GM12892 (cell line): Measurements from ENCODE around the gene SPATA22.
"Not testable (repeated sequence)": the region's sequence is repeated elsewhere in the genome, so short reads cannot be mapped to it uniquely, and the experiment has no call there.

Source experiments
- DNase-seq: peaks from one replicate; pipeline ENCODE4 v3.0.0; 2011; ENCODE audit not compliant: insufficient read length
- FAIRE-seq: peaks from 2 replicates; lab custom pipeline; 2011; peaks lifted over from hg19 to GRCh38; lab: Jason Lieb, UNC
- POLR2A ChIP-seq: IDR thresholded peaks from 2 replicates; pipeline ENCODE4 v1.6.1; 2011; ENCODE audit warnings: low read depth, low read length, control low read depth
- POLR2AphosphoS5 ChIP-seq: IDR thresholded peaks from 2 replicates; pipeline ENCODE4 v1.6.1; 2011; ENCODE audit warnings: low read depth, low read length, control low read depth
- TAF1 ChIP-seq: IDR thresholded peaks from 2 replicates; pipeline ENCODE4 v1.6.1; 2011; ENCODE audit warnings: low read depth, mild to moderate bottlenecking, control low read depth, low read length, borderline replicate concordance

SPATA22 gene

DNA sequence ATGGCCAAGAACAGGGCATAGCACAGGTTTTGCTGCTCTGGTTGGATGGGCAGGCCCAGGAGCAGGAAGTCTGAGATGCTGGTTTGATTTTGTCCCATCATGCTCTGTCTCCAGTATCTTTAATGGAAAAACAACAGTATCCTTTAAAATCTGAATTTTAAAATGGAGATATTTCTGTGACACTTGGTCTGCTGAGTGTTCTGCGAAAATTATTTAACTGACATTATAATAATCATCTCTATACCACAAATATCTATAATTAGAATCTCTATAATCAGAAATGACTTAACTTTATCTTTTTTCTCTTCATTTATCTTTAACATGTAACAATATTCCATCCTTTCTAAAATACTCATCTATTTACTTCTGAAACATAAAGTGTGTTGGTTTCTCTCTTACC is 73.3 kb downstream of the SPATA22 start, which contains the start of gene OR1E1:
TSS of gene OR1E1 (minus strand) at position 101 of the 400 bp plus-strand sequence. CDS start at position 101, 0 bp downstream.
- FAIRE-seq (no peak), DNase-seq (no peak)
- no peak for TF ChIP-seq POLR2AphosphoS5
- TF ChIP-seq POLR2A: no peak
- no peak for TF ChIP-seq TAF1

DNA sequence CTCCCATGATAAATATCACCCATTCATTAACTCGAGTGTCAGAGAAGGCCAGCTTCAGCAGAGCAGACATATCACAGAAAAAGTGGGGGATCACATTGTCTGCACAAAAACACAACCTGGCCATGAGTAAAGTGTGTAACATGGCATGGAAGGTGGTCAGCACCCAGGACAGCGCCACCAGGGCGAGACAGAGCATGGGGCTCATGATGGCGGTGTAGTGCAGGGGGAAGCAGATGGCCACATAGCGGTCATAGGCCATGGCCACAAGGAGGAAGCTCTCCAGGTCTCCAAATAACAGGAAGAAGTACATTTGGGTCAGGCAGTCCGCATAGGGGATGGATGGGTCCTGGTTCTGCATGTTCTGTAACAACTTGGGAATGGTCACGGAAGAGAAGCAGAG is 73.8 kb downstream of the SPATA22 start:
- not testable (repeated sequence) for DNase-seq
- FAIRE-seq: peak; percentile 79
